IPS-15b (cell line): Measurements from ENCODE around the gene KLF2.

Source experiments
- H3K27me3 ChIP-seq: one replicate; pipeline ENCODE4 v1.6.1; 2013; ENCODE audit warnings: low read length; ENCODE audit not compliant: control insufficient read depth, insufficient read depth
- H3K36me3 ChIP-seq: one replicate; pipeline ENCODE4 v1.6.1; 2013; ENCODE audit warnings: low read length; ENCODE audit not compliant: control insufficient read depth, insufficient read depth
- H3K4me1 ChIP-seq: one replicate; pipeline ENCODE4 v1.6.1; 2013; ENCODE audit warnings: mild to moderate bottlenecking, low read length; ENCODE audit not compliant: control insufficient read depth, insufficient read depth
- H3K4me3 ChIP-seq: one replicate; pipeline ENCODE4 v1.5.1; 2013; ENCODE audit warnings: low read depth, low read length
- H3K9ac ChIP-seq: one replicate; pipeline ENCODE4 v1.6.1; 2013; ENCODE audit warnings: low read depth, mild to moderate bottlenecking, low read length
- H3K9me3 ChIP-seq: one replicate; pipeline ENCODE4 v1.6.1; 2013; ENCODE audit warnings: mild to moderate bottlenecking, low read length; ENCODE audit not compliant: control insufficient read depth, insufficient read depth

Gene KLF2

DNA sequence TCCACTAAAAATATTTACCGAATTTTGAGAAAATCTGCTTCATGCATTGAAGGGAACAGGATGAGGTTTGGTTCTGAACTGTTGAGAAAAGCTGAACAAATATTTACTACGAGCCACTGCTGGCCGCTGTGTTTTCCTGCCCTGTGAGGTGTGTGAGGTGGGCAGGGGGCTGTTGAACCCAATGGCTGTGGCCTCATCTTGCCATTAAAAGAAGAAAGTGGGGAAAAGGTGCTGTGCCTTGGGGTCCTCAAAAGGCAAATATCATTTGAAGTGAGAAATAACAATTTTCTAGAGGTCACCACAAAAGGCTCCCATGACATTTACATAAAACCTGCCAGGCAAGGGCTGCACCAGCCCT, 44.7 kb downstream of the KLF2 start:
- Histone ChIP-seq H3K27me3 (no peaks in the 10 kb centered on the region), H3K4me3 (no peak overlapping the region), H3K9ac (no peak overlapping the region), H3K36me3 (peaks cover 12% of the 10 kb centered on the region), H3K4me1 (peaks cover 5% of the 10 kb centered on the region), H3K9me3 (no peaks in the 10 kb centered on the region)

DNA sequence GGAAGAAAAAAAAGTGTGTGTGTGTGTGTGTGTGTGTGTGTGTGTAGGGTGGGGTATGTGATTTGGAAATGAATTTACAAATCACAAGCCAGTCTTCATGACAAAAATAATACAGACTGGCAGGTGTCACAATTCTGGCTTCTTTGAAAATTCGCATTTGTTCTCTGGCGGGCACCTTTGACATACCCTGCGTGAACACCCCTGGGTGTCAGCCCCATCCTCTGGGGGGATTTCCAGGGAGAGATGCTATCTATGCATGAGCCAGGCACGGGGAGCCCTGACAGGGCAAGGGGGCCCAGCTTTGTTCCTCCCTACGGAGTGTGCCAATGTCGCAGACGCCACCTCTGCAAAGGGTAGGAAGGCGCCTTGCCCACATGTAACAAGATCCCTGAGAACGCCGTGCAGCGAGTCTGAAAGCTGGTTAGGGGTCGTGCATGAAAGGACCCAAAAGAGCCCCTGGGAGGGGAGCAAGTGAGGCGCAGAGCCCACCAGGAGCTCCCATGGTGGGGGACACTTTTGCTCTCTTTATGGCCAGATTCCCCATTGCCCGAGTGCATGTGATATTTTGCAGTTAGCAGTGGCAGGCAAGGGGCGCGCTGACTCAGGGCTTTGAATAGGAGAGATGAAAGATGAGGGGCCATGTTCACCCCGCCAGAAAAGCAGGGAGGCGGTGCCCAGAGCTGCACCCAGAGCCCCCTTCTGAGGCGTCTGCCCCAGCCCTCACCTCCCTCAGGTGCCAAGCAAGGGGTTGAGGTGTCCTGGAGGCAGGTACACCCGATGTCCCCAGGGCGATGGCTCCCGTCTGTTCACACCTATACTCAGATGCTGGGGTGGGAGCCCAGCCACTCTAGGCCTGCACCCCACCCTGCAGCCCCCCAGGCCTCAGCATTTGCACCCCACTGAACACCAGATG, 45.3 kb downstream of the KLF2 start:
- Histone ChIP-seq H3K27me3 (no peaks in the 10 kb centered on the region), H3K9ac (no peak overlapping the region), H3K4me3 (no peak overlapping the region), H3K36me3 (peaks cover 16% of the 10 kb centered on the region), H3K4me1 (peaks cover 5% of the 10 kb centered on the region), H3K9me3 (no peaks in the 10 kb centered on the region)

DNA sequence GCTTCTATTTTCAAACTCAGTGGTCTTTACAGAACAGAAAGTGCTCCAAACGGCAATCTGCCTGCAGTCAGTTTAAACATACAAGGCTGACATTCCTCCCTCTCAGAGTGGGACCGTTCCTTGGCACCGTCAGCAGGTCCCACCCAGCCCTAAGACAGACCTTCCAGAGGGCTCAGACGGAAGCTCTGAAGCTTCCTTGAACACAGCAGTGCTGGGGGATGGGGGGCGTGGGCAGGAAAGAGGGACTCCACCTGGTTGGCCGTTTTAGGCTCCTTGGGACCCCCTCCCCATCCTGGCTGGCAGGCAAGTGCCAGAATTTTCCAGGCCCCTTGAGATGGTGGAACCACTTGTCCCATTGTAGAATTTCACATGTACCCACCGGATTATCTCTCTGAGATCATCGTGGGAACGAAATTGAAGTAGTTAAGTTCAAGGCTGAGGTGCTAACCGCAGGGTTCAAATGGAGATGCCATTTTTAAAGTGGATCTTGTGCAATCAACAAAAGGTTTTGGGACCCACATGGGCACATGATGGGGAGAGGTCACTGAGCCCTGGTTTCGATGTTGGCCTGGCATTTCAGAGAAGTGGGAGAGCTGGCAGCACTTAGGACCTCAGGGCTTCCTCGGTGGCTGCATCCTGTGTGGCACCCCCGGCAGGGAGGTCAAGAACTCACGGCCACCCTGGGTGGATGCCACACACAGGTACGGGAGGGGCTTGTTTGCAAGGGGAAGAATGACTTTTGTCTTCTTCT, 46.2 kb downstream of the KLF2 start:
- Histone ChIP-seq H3K9ac (no peak overlapping the region), H3K4me3 (no peak overlapping the region), H3K36me3 (peaks cover 25% of the 10 kb centered on the region), H3K4me1 (peaks cover 5% of the 10 kb centered on the region), H3K27me3 (no peaks in the 10 kb centered on the region), H3K9me3 (no peaks in the 10 kb centered on the region)

DNA sequence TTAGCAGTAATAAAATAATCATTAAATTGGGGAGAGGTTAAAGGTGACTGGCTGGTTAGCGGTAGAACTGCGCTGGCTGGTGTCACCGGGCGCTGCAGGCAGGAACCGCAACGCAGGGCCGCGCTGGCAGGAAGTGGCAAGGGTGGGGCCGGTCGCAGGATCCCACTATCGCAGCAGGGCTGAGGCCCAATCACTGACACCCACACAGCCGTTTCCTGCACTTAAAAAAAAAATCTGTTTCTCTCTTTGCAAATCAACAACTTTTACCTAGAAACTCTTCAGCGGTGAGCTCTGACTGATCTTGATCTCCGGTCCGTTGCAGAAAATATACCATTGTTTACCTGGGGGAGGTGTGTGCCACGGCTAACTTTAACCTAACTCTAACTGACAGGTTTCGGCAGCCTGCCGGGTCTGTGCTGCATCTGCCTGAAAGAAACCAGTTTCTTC, 46.9 kb downstream of the KLF2 start:
- Histone ChIP-seq H3K4me3 (no peak overlapping the region), H3K9me3 (no peaks in the 10 kb centered on the region), H3K9ac (no peak overlapping the region), H3K27me3 (no peaks in the 10 kb centered on the region), H3K36me3 (peaks cover 32% of the 10 kb centered on the region), H3K4me1 (peaks cover under 1% of the 10 kb centered on the region)

DNA sequence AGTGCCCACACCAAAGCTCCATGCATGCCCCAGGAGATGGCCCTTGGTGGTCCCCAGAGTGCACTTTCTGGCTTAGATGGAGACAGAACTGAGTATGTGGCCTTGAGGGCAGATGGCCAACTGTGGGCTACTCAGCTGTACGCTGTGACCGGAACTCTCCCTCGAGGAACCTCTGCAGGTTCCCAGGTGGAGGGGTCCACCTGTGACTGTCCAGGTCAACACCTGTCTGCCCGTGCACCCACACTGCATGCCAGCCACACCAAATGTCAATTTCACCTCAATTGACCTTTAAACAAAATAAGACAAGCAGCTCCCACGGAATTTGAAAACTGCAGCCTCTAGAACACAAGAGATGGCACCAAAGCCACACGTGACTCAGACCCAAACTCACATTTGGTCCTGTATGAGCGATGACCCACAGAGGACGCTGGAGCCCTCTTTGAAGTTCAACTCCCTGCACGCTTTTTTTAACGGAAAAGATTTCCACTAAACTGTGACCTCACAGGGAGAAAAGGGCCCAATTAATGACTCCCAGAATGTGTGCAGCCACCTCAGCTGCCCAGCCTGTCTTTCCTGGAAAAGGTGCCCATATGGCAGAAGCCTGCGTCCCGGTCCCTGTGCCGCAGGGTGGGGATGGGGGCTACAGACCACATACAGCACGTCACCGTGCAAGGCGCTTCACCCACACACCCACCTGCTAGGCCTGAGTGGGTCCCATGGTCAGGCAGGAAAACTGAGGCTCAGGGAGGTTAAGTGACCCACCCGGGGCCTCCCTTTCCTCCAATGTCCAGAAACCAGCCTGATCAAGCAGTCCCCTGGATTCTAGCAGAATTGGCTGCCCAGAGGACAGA, 47.7 kb downstream of the KLF2 start:
- no peaks in the 10 kb centered on the region for H3K4me1 ChIP-seq
- H3K36me3 ChIP-seq = peaks cover 39% of the 10 kb centered on the region
- no peaks in the 10 kb centered on the region for H3K27me3 ChIP-seq
- no peak overlapping the region for H3K9ac ChIP-seq
- no peaks in the 10 kb centered on the region for H3K9me3 ChIP-seq
- no peak overlapping the region for H3K4me3 ChIP-seq

DNA sequence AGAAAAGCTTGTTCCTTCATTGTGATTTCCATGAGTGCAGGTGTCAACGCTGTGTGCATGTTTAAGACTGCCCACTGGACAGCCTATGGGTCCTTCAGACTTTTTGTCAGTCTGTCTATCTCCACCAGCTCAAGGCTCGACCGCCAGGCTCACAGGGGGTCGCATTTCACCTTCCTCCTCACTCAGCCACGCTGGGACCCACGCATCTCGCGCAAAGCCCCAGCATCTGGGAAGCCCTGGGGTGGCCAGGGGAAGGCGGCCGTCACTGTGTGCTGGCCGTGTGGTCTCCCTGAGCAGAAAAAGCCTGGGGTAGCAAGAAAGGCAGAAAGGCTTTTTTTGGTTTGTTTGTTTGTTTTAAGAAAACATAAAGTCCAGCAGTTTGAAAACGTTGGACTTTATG, 48.5 kb downstream of the KLF2 start:
- peaks cover 42% of the 10 kb centered on the region for H3K36me3 ChIP-seq
- no peaks in the 10 kb centered on the region for H3K9me3 ChIP-seq
- H3K4me1 ChIP-seq = no peaks in the 10 kb centered on the region
- H3K9ac ChIP-seq = no peak overlapping the region
- no peaks in the 10 kb centered on the region for H3K27me3 ChIP-seq
- H3K4me3 ChIP-seq = no peak overlapping the region

DNA sequence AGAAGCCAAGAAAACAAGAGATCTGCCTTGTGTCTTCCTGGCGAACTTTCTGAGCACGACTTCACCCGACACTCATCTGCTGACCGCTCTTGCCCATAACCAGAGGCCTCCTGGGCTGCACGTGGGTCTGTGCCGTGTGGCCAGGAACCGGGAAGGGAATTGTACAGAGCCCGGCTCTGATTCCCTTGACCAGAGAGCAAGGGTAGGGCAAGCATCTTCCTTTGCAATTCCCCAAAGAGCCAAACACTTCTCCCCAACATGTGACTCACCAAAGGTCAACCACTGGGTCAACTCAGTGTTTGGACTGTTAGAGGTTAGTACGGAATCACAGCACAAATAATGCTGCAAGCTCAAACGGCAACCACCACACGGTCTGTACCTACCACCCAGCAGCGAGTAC, 48.9 kb downstream of the KLF2 start:
- Histone ChIP-seq H3K4me1 (no peaks in the 10 kb centered on the region), H3K9me3 (no peaks in the 10 kb centered on the region), H3K27me3 (no peaks in the 10 kb centered on the region), H3K9ac (no peak overlapping the region), H3K4me3 (no peak overlapping the region), H3K36me3 (peaks cover 42% of the 10 kb centered on the region)

DNA sequence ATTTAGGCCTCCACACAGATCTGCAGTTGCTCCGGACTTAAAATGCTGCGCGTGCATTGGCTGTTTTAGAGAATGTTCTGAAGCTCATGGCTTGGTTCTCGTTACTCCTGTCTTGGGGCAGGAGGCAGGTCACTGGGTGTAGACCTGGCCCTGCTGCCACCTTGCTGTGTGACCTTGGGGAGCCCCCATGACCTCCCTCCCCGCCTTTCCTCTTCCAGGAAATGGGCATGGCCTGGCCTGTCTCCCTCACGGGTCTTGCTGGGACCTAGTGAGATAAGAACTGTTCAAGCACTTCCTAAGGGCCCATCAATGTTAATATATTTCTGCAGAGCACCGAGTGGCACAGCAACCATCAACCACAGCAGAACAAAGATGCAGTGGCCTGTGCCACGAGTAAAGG, 49.4 kb downstream of the KLF2 start:
- Histone ChIP-seq H3K27me3 (no peaks in the 10 kb centered on the region), H3K4me3 (no peak overlapping the region), H3K4me1 (no peaks in the 10 kb centered on the region), H3K36me3 (peaks cover 42% of the 10 kb centered on the region), H3K9me3 (no peaks in the 10 kb centered on the region), H3K9ac (no peak overlapping the region)

DNA sequence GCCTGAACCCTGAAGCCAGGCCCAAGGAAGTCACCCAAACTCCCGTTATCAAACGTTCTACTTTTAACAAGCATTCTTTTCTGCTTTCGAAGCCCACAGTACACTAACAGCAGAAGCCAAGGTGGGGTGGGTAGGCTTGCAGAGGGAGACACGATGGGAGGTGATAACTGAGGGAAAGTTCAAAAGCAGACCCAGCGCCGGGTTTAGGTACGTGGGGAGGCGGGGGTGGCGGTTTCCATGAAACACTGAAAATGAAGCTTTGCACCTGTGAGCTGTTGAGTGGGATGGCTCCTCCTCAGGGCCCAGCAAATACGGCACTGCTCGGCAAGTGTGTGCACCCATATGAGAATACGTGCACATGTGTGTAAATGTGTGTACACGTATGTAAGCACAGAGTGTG, 49.8 kb downstream of the KLF2 start:
- H3K27me3 ChIP-seq = no peaks in the 10 kb centered on the region
- H3K9me3 ChIP-seq = no peaks in the 10 kb centered on the region
- H3K4me3 ChIP-seq = no peak overlapping the region
- H3K9ac ChIP-seq = no peak overlapping the region
- peaks cover 42% of the 10 kb centered on the region for H3K36me3 ChIP-seq
- no peaks in the 10 kb centered on the region for H3K4me1 ChIP-seq

DNA sequence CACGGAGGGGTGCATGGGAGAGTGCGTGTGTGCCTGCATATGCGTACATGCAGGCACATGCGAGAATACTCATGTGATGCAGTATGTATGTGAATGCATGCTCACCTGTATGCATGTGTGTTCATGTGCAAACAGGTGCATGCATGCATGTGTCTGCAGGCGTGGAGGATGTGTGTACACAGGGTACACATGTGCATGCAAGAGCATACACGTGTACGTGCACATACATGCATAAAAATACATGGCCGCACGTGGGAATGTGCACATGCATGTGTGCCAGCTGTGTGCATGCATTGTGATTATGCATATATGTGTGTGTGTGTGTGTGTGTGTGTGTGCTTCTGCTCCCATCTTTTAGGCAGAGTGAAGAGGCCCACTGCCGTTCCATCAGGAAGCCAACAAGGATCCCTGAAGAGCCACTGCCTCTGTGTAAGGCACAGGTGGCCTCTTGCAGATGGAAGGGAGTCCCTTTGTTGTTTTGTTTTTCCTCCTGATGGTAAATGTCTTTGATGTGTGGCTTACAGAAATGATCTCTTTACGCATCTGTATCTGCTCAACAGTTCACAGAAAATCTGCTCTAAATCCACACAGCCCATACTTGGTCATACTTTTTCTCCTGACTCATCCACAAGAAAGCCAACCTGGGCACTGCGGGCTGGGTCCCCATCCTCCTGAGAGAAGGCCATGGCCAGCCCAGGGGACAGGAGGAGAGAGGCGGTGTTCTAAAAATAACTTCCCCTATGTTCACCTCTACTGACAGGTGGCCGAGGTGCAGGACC, 50.7 kb downstream of the KLF2 start:
- H3K9me3 ChIP-seq = no peaks in the 10 kb centered on the region
- no peaks in the 10 kb centered on the region for H3K27me3 ChIP-seq
- H3K4me3 ChIP-seq = no peak overlapping the region
- no peaks in the 10 kb centered on the region for H3K4me1 ChIP-seq
- H3K36me3 ChIP-seq = peaks cover 42% of the 10 kb centered on the region
- no peak overlapping the region for H3K9ac ChIP-seq

DNA sequence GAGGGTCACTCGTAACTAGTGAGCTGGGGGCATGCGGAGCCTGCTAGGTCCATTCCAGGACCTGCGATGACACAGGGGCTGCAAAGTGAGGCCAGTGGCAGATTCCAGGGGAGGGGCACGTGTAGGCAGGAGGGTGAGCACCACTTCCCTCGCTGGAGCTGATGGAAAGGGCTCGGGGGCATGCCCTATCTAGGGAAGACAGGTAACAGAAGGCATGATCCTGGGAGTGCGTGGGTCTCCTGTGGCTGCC, 51.2 kb downstream of the KLF2 start:
- peaks cover 39% of the 10 kb centered on the region for H3K36me3 ChIP-seq
- H3K4me1 ChIP-seq = no peaks in the 10 kb centered on the region
- no peak overlapping the region for H3K9ac ChIP-seq
- H3K9me3 ChIP-seq = no peaks in the 10 kb centered on the region
- no peaks in the 10 kb centered on the region for H3K27me3 ChIP-seq
- no peak overlapping the region for H3K4me3 ChIP-seq
